Aorta (tissue), 5 donors: ENCODE measurements around the gene PQBP1. TPM values are rescaled to one million over a fixed set of nuclear protein-coding genes. Genes with fewer than 3 reads are reported as not detected.
A peak's percentile ranks its signal among the peaks of the same experiment; 100 is the strongest.

ENCODE experiments used
- ATAC-seq: fragments of 200-7000 bp; cut with Tn5 transposase; one replicate; pipeline ENCODE4 v1.9.1; 2022; ENCODE audit warnings: moderate library complexity; ENCODE audit not compliant: low FRiP score
- DNase-seq, 2 donors: peaks; one replicate each; pipeline ENCODE4 v3.0.0-alpha.2; 2020
- H3K27ac ChIP-seq, 2 donors: one replicate each; pipeline ENCODE4 v1.5.1; 2013; ENCODE audit warnings: low read length in 2 of 2, mild to moderate bottlenecking in 2 of 2, moderate library complexity in 2 of 2, control low read depth in 1 of 2, inconsistent platforms in 1 of 2, low read depth in 1 of 2
- H3K27me3 ChIP-seq, 2 donors: one replicate each; pipeline ENCODE4 v1.6.1; 2013; ENCODE audit warnings: control low read depth in 1 of 2, low read length in 1 of 2, mild to moderate bottlenecking in 1 of 2, moderate library complexity in 1 of 2; ENCODE audit not compliant: insufficient read depth in 2 of 2, control insufficient read depth in 1 of 2
- H3K36me3 ChIP-seq, 2 donors: one replicate each; pipeline ENCODE4 v1.6.1; 2013; ENCODE audit warnings: control low read depth in 1 of 2, low read length in 1 of 2, mild to moderate bottlenecking in 1 of 2; ENCODE audit not compliant: insufficient read depth in 2 of 2, control insufficient read depth in 1 of 2
- H3K4me1 ChIP-seq, 2 donors: one replicate each; pipeline ENCODE4 v1.6.1; 2013; ENCODE audit warnings: low read length in 2 of 2, control low read depth in 1 of 2, mild to moderate bottlenecking in 1 of 2, moderate library complexity in 1 of 2; ENCODE audit not compliant: insufficient read depth in 2 of 2, control insufficient read depth in 1 of 2
- H3K4me3 ChIP-seq, 2 donors: one replicate each; pipeline ENCODE4 v1.5.1; 2013; ENCODE audit warnings: low read length in 2 of 2, control low read depth in 1 of 2, mild to moderate bottlenecking in 1 of 2
- H3K9me3 ChIP-seq: one replicate; pipeline ENCODE4 v1.6.1; 2013; ENCODE audit warnings: mild to moderate bottlenecking, low read length; ENCODE audit not compliant: control insufficient read depth
- WGBS, 2 donors: extraction: QIAGEN DNeasy Blood & Tissue Kit; methylation state at CpG; one replicate each; pipeline ENCODE4 v1.1.7; 2013; 5-methylcytosine and 5-hydroxymethylcytosine counted together
- intact Hi-C, 2 donors: fragments of 100-400 bp; cut with DNase I; formaldehyde crosslinking; loops; one replicate each; pipeline versions ENCODE4 v1.14.2 to v1.15.0; 2022
- polyA plus RNA-seq, 2 donors: library from polyadenylated mRNA; stranded (reverse); fragments of 200-250 nt; gene quantifications; one replicate each; pipeline ENCODE4 v1.2.3, GENCODE V29; 2013
- total RNA-seq, 2 donors: library from RNA; stranded (reverse); fragmentation: NEBNext Ultra II Directional; extraction: Animal tissue kit (Norgen Biotek cat#: 25700); gene quantifications; one replicate each; pipeline ENCODE4 v1.2.1, GENCODE V29; 2021
- donor health status: healthy with polysubstance abuse.
- donor health status: Bipolar disorder and iron deficiency.
- donor health status: DM: no; HTN: no; CAD: no.
- donor health status: DM: no; HTN: no; CAD: no.
- donor health status: DM: yes; HTN: yes; CAD: no.

Gene PQBP1
- total and polyA plus RNA-seq, 4 donors, result 48.8 to 112 (median 62.2) TPM

DNA sequence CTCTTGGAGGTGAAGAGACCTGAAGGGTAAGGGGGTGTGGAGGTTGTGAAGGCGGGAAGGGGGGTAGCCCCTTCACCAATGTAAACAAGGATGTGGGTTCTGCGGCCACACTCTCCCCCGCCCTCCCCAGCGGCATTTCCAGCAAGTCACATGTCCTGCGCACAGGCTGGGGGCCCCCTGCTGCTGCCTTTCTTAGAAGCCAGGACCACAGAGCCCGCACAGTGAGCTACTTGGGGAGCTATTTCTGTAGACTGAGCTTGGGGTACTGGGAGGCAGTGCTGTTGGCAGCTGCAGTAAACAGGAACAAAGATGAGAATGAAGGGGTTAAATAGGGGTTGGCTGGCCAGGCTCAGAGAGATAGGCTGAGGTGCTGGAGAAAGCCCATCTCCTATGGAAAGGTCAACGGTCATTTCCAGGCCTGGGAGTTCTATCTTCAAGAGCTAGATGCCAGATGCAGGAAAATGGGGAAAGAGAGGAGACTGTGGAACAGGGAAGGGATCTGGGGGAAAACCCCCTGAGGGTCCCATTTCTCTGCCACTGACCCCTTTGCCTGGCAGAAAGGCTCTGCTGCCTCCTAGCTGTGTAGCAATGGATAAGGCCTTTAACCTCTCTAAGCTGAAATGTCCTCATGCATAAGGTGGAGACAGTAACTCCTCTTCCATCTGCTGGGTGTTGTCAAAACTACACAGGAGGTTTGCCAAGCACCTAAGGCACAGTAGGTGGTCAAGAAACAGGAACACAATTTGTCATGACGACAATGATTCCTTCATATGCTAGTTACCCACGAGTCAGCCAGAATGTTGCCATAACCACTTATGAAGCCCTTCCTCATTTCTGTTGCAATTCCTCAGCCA lies 39.6 kb downstream of the PQBP1 start:
- DNase-seq (peak in 1 of 2 donors; percentile 79), ATAC-seq (no peak)
- intact Hi-C loops, result no loop called here
- WGBS, 2 donors, result 41 to 45% methylated on average over 9 of the region's 9 CpGs
- no peaks in the 10 kb centered on the region for H3K27me3 ChIP-seq
- H3K9me3 ChIP-seq, result no peaks in the 10 kb centered on the region
- no peak overlapping the region for H3K4me3 ChIP-seq
- H3K36me3 ChIP-seq, result peaks cover 0 to 3% of the 10 kb centered on the region in 2 donors
- H3K27ac ChIP-seq, result no peak overlapping the region
- H3K4me1 ChIP-seq, result no peaks in the 10 kb centered on the region

DNA sequence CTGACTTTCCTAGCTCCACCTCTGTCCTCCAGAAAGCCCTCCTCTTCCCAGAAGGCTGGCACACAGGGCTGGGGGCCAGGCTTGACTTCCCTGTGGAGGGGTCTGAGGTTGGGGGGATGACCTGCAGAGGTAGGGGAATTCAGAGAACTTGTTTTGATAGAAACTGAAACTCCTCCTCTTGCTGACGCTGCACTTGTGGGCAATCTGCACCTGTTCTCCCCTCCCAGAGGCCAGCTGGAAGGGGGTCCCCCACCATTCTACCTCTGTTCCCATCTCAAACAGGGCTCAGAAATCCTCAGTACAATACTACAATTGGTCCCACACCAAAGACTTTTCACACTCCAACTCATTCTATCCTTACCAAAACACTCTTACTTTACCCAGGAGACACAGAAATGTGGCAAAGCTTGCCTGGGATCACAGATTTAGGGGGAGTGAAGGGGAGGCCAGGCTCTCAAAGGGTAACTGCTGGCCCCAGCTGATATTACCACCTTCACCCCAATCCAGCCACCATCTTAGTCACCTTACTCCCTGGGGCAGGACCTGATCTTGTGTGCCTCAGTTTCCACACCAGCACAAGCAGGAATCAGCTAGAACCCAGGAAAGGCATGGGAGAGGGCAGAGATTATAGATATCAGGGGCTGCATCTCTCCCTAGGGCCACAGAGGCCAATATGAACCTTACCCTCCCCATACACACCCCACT lies 41.1 kb downstream of the PQBP1 start:
- intact Hi-C loops, result no loop called here
- Histone ChIP-seq H3K36me3 (peaks cover 0 to 5% of the 10 kb centered on the region in 2 donors), H3K27me3 (no peaks in the 10 kb centered on the region), H3K27ac (no peak overlapping the region), H3K4me3 (no peak overlapping the region), H3K4me1 (no peaks in the 10 kb centered on the region), H3K9me3 (no peaks in the 10 kb centered on the region)
- ATAC-seq (no peak), DNase-seq (peak in 1 of 2 donors; percentile 30)
- WGBS, 2 donors, result 72 to 83% methylated on average over 1 of the region's 1 CpG

DNA sequence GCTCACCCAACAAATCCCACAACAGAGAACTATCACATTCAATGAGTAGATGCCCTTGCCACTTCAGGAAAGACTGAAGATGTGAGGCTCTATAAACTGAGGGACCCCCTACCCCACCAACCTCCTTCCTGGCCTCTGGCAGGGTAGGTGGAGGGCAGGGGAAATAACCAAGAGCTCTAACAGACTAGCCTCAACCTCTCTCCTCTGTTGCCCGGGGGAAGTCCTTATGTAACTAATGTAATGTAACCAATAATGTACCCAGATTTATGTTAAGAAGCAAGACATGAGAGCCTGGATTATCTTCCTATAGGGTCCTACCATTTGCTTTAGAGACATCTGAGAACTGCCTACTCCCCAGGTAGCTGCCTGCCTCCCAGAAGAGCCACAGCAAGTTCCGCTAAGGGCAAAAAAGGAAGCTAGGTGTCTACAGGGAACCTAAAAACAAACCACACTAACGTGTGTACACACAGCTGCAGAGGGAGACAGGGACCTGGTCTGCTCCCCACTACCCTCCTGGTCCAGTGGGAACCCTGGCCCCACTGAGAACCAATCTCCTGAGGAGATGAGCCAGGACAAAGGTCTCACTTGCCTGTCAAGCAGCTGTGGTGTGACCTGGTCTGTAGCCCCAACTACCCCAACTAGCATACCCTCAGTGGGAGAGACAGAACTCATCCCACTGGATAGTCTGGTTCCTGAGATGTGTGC lies 41.9 kb downstream of the PQBP1 start:
- Histone ChIP-seq H3K27ac (no peak overlapping the region), H3K4me3 (no peak overlapping the region), H3K4me1 (no peaks in the 10 kb centered on the region), H3K9me3 (no peaks in the 10 kb centered on the region), H3K27me3 (no peaks in the 10 kb centered on the region), H3K36me3 (peaks cover 0 to 5% of the 10 kb centered on the region in 2 donors)
- no peak for ATAC-seq
- intact Hi-C loops, result no loop called here
- DNase-seq, result peak in 1 of 2 donors; percentile 9
- 71 to 80% methylated on average over 3 of the region's 3 CpGs for WGBS, 2 donors

DNA sequence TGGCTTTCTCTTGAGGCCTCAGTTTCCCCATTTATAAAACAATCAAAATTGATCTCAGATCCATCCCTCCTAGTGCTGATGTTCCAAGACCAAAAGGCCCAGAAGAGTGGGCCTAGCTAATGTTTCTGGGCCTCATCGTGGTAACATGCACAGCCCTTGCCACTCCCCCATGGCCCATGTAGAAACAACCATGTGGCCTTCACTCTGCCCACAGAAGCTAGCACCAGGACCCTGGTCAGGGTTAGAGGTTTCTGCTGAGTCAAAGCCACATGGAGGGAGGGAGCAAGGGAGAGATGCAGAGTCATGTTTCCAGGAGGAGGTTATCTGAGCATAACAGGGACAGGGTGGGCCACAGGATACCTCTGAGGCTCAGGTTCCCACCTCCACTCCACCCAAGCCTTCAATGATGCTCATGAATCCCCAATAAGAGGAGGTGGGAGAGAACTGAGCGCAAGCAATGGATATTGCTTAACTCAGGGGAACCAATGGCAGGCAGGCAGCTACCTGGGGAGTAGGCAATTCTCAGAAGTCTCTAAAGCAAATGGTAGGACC lies 42.8 kb downstream of the PQBP1 start:
- 66 to 85% methylated on average over 2 of the region's 2 CpGs for WGBS, 2 donors
- H3K36me3 ChIP-seq, result peaks cover 0 to 3% of the 10 kb centered on the region in 2 donors
- no peaks in the 10 kb centered on the region for H3K27me3 ChIP-seq
- DNase-seq (peak in 1 of 2 donors; percentile 1), ATAC-seq (no peak)
- H3K27ac ChIP-seq, result no peak overlapping the region
- intact Hi-C loops, result no loop called here
- no peak overlapping the region for H3K4me3 ChIP-seq
- no peaks in the 10 kb centered on the region for H3K4me1 ChIP-seq
- H3K9me3 ChIP-seq, result no peaks in the 10 kb centered on the region

DNA sequence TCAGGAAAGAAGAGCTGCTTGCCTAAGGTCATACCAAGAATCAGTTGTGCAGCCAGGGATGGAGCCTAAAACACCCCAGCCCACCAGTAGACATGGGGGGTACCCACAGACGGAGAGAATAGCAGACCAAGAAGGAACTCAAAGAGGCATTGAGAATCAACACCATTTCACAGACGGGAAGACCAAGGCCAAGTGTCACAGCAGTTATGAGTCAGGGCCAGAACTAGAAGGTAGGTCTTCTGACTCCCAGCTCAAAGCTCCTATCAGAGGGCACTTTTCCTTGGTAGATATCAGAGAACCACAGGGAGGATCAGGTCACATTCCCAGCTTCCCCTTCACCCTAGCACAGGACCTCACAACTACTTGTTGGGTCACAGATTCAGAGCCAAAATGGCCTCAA lies 45.2 kb downstream of the PQBP1 start:
- no peaks in the 10 kb centered on the region for H3K9me3 ChIP-seq
- H3K4me3 ChIP-seq, result no peak overlapping the region
- peak in 1 of 2 donors; percentile 0 for DNase-seq
- ATAC-seq, result no peak
- 54 to 69% methylated on average over 2 of the region's 2 CpGs for WGBS, 2 donors
- peaks cover 0 to 3% of the 10 kb centered on the region in 2 donors for H3K36me3 ChIP-seq
- H3K27ac ChIP-seq, result no peak overlapping the region
- no peaks in the 10 kb centered on the region for H3K27me3 ChIP-seq
- intact Hi-C loops, result no loop called here
- H3K4me1 ChIP-seq, result no peaks in the 10 kb centered on the region

DNA sequence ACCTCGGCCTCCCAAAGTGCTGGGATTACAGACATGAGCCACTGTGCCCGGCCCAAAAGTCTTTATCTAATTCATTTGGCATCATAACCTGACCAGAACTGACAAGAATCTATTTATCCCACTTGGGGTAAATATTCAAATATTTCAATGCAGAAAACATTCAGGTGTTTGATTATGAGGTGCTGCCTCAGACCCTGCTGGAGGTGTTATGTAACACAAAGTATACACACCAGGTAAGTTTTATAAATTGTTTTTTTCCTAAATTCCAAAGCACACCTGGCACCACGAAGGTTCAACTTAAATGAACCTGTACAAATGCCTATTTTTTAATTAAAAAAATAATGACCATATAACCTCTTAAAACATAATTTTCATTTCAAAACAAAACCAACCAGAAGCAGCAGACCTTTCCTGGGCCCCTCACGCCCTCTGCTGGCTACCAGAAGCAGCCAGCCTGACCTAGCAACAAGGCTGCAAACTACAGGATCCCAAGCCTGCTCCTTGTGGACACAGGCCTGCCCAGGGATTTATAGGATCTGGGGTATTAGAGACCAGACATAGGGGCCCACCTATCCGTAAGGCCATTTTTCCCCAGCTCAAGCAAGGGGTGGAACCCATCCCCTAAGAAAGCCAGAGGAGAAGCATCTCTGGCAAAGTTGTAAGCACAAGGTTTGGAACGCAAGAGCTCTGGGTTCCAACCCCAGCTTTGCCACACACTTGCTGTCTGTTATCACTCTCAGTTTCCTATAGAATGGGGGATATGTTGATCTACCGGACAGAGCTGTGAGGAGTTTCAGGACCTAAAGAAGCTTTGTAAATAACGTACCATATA lies 48.0 kb downstream of the PQBP1 start:
- intact Hi-C loops, result no loop called here
- Histone ChIP-seq H3K4me1 (no peaks in the 10 kb centered on the region), H3K9me3 (no peaks in the 10 kb centered on the region), H3K27ac (no peak overlapping the region), H3K4me3 (no peak overlapping the region), H3K27me3 (no peaks in the 10 kb centered on the region), H3K36me3 (peaks cover 0 to 3% of the 10 kb centered on the region in 2 donors)
- ATAC-seq (peak; percentile 73), DNase-seq (peak in 1 of 2 donors; percentile 54)
- WGBS, 2 donors, result 36 to 49% methylated on average over 7 to 8 of the region's 8 CpGs

DNA sequence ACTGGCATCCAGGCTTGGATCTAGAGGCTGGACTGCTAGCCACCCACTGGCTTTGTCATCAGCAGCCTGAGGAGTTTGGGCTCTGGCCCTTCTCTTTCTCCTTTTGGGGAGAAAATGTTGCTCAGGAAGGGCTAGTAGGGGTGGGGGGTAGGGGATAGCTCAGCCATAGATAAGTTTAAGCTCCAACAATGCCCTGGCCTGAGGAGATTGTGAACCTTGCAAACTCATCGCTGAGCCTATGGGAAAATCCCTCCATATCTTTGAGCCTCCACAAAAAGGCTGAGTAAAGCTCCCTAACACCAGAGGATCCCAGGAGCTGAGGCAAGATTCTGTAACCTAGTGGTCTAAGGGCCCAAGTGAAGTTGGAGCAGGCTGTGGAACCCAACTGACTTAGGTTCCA lies 50.9 kb downstream of the PQBP1 start:
- Histone ChIP-seq H3K4me3 (no peak overlapping the region), H3K27ac (no peak overlapping the region), H3K4me1 (no peaks in the 10 kb centered on the region), H3K9me3 (no peaks in the 10 kb centered on the region), H3K36me3 (peaks cover 0 to 3% of the 10 kb centered on the region in 2 donors), H3K27me3 (no peaks in the 10 kb centered on the region)
- WGBS, 2 donors, result 96 to 100% methylated on average over 1 of the region's 1 CpG
- DNase-seq (no peak), ATAC-seq (no peak)
- intact Hi-C loops, result no loop called here
